Fibroblast of peridontal ligament (primary cell): ENCODE measurements around the gene TCF4.

ENCODE experiments used
- DNase-seq: peaks from one replicate; pipeline ENCODE4 v3.0.0-alpha.2; 2010; ENCODE audit errors: extremely low read depth

TCF4 gene

GRCh38 chr18:55585920-55586561 lies 2.0 kb downstream of the TCF4 start:
- peak; percentile 42 for DNase-seq

DNA sequence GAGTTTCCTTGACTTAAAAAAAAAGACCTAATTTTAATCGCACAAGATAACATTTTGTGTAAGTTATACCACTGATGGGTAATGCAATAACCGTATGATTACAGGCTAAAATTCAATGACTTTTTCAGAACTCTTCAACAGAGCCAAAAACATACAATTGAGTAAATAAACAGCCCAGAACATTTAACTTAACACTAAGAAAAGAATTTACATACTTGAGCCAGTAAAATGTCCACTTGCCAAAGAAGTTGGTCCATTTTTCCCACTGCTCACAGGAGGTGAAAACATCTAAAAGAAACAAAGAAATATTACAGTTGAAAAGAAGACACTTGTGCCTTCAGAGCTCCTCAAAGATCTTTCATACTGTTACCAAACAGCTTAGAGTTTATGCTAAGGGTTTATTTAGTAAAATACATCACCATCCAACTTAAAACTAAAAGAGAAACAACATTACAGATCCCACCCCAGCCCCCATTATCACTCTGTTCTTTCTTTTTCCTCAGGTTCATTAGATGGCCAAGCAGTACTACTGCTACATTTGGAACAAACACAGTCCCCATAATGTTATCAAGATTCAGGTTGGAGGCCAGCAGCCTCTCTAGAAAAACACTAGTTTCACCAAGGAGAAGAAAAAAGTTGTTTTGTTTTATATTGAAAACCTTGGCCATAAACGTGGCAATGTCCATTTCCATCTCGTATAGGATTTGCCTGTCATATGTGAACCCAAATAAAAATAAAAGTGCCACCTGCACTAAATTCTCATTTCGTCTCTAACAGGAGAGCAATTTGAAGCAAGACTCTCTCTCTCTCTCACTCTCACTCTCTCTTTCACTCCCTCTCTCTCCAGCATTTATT lies 2.7 kb downstream of the TCF4 start:
- peak; percentile 28 for DNase-seq

- DNase-seq = no peak
Measured at GRCh38 chr18:55584201-55584600, 3.8 kb downstream of the TCF4 start.

DNA sequence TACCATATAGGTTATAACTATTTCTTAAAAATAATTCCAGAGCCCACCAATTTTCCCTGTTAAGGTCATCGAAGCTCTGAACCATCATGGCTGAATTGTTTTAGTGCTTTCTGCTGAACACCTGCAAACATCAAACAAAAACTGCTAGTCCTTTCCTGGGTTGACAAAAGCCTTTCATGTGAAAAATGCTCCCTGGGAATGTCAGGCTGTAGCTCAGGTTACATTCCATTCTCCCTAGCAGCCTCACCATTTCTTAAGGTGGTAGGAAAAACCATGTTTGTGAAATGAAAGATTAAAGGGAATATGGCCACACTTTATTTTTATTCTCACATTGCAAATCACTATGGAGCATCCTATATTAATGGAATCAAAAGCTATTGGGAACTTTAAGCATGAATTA lies 5.7 kb downstream of the TCF4 start:
- DNase-seq = no peak

- DNase-seq = peak; percentile 35
Measured at GRCh38 chr18:55579501-55580270, 8.3 kb downstream of the TCF4 start.

- no peak for DNase-seq
Measured at GRCh38 chr18:55577812-55578539, 10.0 kb downstream of the TCF4 start.

DNA sequence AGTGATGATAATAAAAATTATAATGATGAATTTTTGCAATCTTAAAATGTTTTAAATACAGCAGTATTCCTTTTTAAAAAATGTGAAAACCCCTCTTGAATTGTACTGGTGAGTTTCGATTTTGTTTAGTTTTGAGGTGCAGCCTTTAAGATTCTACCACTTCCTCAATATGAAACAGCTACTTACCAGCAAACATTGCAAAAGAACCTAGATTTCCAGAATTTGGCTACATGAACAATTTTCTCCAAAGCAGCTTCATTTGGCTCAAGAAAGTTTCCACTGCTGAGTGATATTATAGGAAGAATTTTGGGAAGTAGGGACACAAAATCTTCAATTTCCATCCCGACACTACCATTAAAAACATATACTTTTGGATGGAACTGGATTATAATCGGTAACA lies 12.0 kb downstream of the TCF4 start:
- no peak for DNase-seq

DNA sequence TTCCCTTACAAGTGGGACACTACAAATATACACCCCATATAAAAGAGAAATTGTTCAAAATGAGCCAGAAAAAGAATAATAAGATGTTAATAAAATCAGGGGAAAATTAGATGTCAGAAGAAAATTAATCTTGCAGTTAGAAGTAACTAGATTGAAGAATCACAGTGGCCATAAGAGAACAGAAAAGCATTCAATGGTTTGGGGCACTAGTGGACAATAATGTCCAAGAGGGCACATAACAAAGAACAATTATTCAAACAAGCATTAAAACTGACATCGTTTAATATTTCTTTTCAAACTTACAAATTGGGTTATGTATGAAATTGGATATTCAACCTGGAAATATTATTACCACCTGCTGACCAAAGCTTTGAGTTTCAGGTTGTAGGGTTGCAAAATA lies 12.9 kb downstream of the TCF4 start:
- DNase-seq = no peak

DNA sequence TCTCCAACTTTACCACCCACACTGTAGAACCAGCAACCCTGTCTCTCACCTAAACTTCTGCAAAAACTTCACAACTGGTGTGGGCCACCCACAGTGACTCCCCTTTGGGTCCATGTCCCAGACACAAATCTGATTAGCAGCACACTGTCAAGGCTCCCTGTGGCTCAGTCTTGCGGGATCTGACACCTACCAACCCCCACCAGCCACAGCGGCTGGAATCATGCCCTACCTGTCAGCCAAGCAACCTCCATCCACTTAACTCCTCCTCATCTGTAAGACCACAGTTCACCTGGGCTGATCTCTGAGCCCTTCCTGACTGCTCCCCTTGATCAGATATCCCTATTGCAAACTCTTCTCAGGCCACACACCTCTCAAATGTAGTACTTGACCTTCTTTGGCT lies 14.6 kb downstream of the TCF4 start:
- DNase-seq = no peak

DNA sequence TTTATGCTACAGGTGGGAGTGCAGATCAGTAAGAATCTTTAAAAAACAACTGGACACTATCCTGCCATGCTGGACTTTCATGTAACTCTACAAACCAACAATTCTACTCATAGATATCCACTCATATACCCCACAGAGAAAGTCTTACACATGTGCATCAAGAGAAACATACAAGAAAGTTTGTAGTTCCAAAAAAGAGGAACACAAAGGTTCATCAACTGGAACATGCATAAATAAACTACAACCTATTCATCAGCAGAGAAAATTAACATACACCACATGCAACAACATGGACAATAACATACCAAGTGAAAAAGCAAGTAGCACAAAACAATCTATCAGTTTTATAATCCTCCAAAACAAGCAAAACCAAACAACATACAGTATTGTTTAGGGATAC lies 17.0 kb downstream of the TCF4 start:
- DNase-seq = no peak

- DNase-seq = no peak
Measured at GRCh38 chr18:55566456-55566935, 21.5 kb downstream of the TCF4 start.

DNA sequence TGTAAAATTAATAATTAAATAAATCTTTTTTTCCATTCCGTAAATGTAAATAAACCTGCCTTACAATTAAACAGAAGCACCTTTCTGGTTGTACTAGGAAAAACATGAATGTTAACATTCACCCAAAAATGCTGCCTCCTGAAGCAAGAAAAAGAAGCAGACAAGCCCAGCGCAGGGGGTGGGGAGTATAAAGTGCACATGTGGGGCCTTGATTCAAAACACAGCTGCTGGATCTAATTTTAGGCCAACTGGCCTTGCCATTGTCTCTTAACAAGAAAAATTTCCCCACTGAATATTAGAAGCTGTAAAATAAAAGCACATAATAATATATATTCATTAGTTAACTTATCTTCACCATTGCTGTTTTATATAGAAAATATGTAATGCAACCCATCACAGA lies 28.3 kb downstream of the TCF4 start:
- no peak for DNase-seq

DNA sequence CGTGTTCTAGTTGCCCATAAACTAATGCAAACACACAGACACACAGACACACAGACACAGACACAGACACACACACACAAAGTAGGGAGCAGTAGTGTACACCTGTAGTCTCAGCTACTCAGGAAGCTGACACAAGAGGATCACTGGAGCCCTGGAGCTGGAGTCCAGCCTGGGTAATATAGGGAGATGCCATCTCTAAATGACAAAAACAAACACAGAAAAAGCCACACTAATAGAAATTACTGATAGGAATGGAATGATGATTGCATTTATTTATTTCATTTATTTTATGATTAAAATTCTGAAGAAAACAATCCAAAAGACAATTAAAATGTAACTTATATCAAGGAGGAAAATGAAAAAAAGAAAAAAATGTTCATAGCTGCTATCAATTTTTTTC lies 30.8 kb downstream of the TCF4 start:
- no peak for DNase-seq

- no peak for DNase-seq
Measured at GRCh38 chr18:55555395-55556027, 32.5 kb downstream of the TCF4 start.

- no peak for DNase-seq
Measured at GRCh38 chr18:55552526-55553189, 35.3 kb downstream of the TCF4 start.

- no peak for DNase-seq
Measured at GRCh38 chr18:55551227-55551626, 36.8 kb downstream of the TCF4 start.

DNA sequence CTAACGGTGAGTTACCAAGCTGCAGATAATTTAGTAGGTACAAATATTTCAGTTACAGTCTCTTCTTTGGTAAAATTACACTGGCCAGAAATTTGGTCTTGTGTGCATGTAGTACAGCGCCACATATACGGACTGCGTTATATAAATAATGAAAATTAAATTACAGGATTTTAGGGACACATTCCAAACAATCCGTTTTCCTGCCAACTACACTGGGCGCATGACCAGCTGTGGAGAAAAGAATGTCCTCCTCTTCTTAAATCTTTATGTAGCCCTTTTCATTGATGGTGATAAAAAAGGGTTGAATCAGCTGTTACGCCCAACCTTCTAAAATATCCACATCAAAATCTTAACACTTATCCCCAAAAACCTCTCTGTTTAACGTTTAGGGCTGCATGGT lies 37.5 kb downstream of the TCF4 start:
- DNase-seq = no peak

- DNase-seq = no peak
Measured at GRCh38 chr18:55549474-55550104, 38.4 kb downstream of the TCF4 start.

DNA sequence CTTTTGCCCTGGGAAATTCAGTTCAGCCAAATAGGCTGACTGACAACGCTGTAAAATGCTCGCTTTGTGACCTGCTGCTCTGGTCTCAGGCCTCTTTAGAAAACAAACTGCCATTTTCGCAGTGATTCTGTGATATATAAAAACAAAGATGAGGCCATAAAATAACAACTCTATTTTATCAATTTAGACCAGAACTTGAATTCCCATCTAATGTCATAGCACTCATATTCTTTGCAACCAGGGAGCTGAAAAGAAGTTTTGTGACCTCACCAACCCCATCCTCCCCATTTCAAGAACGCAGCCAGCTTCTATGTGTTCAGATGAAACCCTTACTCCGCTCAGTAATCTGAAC lies 40.3 kb downstream of the TCF4 start:
- no peak for DNase-seq
